ENCODE results near the gene GTF3A. TPM values are rescaled to one million over a fixed set of nuclear protein-coding genes. Genes with fewer than 3 reads are reported as not detected.
A peak's percentile ranks its signal among the peaks of the same experiment; 100 is the strongest.

GTF3A gene
- total and polyA plus RNA-seq, 2 experiments from 2014 or later: 109 to 190 TPM

- peak overlapping the region; percentile 79 for H3K4me2 ChIP-seq
- H2AFZ ChIP-seq: no peak overlapping the region
- peak; percentile 22 for DNase-seq (ENCODE audit: low spot score)
- H3K27ac ChIP-seq (ENCODE audit: low read depth): peak overlapping the region; percentile 95
- H3K4me1 Mint-ChIP-seq: peaks cover 20% of the 10 kb centered on the region; the same call in 2 of the 3 replicates
- ATAC-seq: no peak
- H4K20me1 ChIP-seq (replicated peaks; ENCODE audit: insufficient read depth): no peaks in the 10 kb centered on the region
- H3K27me3 ChIP-seq (ENCODE audit: insufficient read depth): no peaks in the 10 kb centered on the region
- peak overlapping the region; percentile 64 for H3K4me3 ChIP-seq
- no peaks in the 10 kb centered on the region for H3K9me3 Mint-ChIP-seq
- no peaks in the 10 kb centered on the region for H3K36me3 Mint-ChIP-seq (ENCODE audit: low read depth)
- peak overlapping the region; percentile 87 for H3K4me3 Mint-ChIP-seq
- no peaks in the 10 kb centered on the region for H3K9me2 ChIP-seq (ENCODE audit: insufficient read depth)
- peaks cover 43% of the 10 kb centered on the region for H3K79me2 ChIP-seq (replicated peaks; ENCODE audit: insufficient read depth)
- peak overlapping the region; percentile 95 for H3K27ac Mint-ChIP-seq
- TF ChIP-seq ZNF114 (CRISPR knock-in tag; IDR thresholded peaks at IDR 0.05): no peak
- no peak for TF ChIP-seq EZH2 (IDR thresholded peaks at IDR 0.05; ENCODE audit: low read depth, unreplicated experiment)
- no peak for TF ChIP-seq EZH2phosphoT487 (IDR thresholded peaks at IDR 0.05; ENCODE audit: unreplicated experiment)
- TF ChIP-seq ZNF462 (CRISPR knock-in tag; IDR thresholded peaks at IDR 0.05): no peak
- no peak for TF ChIP-seq ETS1 (IDR thresholded peaks at IDR 0.05)
- no peak for TF ChIP-seq ZNF331 (CRISPR knock-in tag; IDR thresholded peaks at IDR 0.05; ENCODE audit: low read depth)
- H3K36me3 ChIP-seq (ENCODE audit: insufficient read depth): no peaks in the 10 kb centered on the region
- peaks cover 15% of the 10 kb centered on the region for H3K4me1 ChIP-seq (ENCODE audit: insufficient read depth)
- peaks cover 8% of the 10 kb centered on the region for H3F3A ChIP-seq (replicated peaks; ENCODE audit: low read depth)
- H3K27me3 Mint-ChIP-seq (ENCODE audit: insufficient read depth, low read depth, poor library complexity): peaks cover 10% of the 10 kb centered on the region
Measured at GRCh38 chr13:27449081-27449603, 24.7 kb downstream of the GTF3A start.

Measured in GM23338 (cell line).